Fibroblast of villous mesenchyme (primary cell): Measurements from ENCODE around the gene CPNE7. TPM values are rescaled to one million over a fixed set of nuclear protein-coding genes. Genes with fewer than 3 reads are reported as not detected.

Experiments used
- DNase-seq: peaks from one replicate; pipeline ENCODE4 v3.0.0-alpha.2; 2010; ENCODE audit warnings: low read depth
- H3K4me3 ChIP-seq: 2 replicates; pipeline ENCODE4 v1.5.1; 2011; ENCODE audit warnings: low read depth, mild to moderate bottlenecking, low read length
- total RNA-seq: library from RNA; depleted of rRNA; stranded (reverse); fragments of >200 nt; gene quantifications from 2 replicates; pipeline ENCODE4 v1.2.3, GENCODE V29; 2012
- TF ChIP-seq, protein P1 (sequence below): IDR thresholded peaks from 2 replicates; pipeline ENCODE4 v1.5.1; 2012; ENCODE audit warnings: low read depth, mild to moderate bottlenecking, low read length; ENCODE audit not compliant: insufficient read depth

Gene CPNE7
- total RNA-seq, 1 donor, result 9.5 TPM

DNA sequence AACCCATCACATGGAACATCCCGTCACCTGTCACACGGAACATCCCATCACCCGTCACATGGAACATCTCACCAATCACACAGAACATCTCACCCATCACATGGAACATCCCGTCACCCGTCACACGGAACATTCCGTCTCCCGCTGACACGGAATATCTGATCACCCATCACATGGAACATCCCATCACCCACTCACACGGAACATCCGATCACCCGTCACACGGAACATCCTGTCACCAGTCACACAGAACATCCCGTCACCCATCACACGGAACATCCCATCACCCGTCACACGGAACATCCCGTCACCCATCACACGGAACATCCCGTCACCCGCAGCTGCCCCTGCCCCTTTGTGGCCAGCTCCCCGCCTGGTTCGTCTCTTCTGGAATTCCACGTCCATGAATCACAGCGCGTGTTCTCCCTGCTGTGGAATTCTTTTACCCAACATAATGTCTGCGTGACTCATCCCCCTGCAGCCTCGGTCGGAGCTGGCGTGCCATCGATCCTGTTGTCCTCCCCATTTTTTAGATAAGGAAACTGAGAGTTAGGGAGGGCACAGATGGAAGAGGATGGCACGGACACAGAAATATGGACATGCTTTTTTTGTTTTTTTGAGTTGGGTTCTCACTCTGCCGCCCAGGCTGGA is 5.6 kb downstream of the CPNE7 start:
- TF ChIP-seq, protein P1, sequence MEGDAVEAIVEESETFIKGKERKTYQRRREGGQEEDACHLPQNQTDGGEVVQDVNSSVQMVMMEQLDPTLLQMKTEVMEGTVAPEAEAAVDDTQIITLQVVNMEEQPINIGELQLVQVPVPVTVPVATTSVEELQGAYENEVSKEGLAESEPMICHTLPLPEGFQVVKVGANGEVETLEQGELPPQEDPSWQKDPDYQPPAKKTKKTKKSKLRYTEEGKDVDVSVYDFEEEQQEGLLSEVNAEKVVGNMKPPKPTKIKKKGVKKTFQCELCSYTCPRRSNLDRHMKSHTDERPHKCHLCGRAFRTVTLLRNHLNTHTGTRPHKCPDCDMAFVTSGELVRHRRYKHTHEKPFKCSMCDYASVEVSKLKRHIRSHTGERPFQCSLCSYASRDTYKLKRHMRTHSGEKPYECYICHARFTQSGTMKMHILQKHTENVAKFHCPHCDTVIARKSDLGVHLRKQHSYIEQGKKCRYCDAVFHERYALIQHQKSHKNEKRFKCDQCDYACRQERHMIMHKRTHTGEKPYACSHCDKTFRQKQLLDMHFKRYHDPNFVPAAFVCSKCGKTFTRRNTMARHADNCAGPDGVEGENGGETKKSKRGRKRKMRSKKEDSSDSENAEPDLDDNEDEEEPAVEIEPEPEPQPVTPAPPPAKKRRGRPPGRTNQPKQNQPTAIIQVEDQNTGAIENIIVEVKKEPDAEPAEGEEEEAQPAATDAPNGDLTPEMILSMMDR, result no peak
- H3K4me3 ChIP-seq, result no peak overlapping the region
- DNase-seq, result peak; percentile 99

DNA sequence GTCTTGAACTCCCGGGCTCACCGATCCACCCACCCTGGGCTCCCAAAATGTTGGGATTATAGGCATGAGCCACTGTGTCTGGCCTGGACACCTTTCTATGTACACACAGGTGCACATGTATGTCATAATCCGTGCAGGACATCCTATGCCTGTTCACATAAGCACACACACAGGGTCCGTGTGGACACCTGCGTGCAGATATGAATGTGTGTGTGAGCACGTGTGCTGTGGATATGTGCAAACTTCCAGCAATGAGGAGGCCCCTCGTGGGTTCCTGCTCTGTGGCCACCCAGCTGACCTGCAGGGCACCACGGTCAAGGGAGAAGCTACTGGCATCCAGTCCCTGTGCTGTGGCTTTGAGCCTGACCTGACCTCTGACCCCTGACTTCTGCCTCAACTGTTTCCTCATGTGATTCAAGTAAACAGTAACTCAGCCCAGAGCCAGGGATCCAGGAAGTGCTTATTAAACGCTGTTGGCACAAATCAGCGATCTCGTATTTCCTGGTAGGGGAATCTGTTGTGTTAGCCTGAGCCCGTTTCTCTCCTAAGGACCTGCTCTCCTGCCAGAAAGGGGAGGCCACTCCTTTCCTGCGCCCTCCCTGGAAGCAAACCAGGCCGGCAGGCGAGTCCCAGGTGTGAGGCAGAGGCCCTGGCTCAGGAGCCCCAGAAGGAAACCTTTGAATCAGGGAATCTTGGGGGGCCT is 6.5 kb downstream of the CPNE7 start:
- H3K4me3 ChIP-seq, result no peak overlapping the region
- peak; percentile 88 for DNase-seq
- TF ChIP-seq, protein P1, result no peak

DNA sequence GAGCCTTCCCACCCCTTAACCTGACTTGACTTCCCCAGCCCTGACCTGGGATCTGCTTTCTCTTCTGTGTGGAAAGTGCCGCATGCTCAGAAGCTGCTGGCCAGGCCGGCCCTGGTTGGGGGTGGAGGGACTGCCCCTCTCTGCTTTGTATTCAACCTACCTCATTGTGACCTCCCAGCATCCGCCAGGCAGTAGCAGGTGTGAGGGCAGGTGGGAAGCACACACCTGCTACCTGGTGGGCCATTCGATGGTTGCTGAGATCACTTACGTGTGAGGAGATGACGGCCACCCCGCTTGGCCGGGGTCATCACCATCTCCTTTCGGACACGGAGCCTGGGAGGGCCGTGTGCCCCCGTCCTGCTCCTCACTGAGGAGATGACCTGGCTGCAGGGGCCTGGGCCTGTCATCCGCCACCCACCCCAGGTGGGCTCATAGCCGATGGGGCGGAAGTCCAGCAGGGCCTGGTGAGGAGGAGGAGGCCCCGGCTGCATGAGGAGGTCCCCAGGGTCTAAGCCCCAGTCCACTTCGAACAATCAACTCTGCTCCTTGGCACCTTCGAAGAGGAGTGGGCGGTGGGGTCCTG is 7.1 kb downstream of the CPNE7 start:
- H3K4me3 ChIP-seq, result no peak overlapping the region
- no peak for DNase-seq
- TF ChIP-seq, protein P1, result no peak

DNA sequence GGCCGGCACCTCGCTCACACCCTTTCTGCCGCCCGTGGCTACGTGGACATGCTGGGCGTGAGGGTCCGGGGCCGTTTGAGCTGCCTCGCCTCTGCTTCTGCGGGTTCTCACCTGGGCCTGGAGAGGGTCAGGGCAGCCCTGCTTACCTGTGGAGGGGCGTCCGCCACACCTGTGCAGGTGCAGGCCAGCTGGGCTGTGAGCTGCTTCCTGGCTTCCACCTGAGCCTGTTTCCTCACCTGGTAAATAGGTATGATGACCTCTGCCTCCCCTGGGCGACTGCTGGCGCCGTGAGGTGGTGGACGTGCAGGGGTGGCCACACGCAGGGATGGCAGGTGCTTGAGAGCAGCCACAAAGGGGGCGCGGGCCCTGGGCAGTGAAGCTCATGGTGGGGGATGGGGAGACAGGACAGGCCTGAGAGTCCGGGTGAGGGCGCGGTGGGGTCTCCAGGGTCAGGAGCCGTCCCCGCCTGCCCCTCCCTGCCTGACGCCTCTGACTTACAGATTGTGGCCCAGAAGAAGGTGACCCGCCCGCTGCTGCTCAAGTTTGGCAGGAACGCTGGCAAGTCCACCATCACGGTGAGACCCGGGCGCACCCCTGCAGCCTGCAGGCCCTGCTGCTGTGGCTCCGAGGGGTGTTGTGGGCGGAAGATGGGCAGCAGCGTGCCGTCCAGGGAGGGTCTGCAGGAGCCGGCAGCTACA is 7.8 kb downstream of the CPNE7 start:
- no peak for DNase-seq
- H3K4me3 ChIP-seq, result no peak overlapping the region
- TF ChIP-seq, protein P1, result no peak

DNA sequence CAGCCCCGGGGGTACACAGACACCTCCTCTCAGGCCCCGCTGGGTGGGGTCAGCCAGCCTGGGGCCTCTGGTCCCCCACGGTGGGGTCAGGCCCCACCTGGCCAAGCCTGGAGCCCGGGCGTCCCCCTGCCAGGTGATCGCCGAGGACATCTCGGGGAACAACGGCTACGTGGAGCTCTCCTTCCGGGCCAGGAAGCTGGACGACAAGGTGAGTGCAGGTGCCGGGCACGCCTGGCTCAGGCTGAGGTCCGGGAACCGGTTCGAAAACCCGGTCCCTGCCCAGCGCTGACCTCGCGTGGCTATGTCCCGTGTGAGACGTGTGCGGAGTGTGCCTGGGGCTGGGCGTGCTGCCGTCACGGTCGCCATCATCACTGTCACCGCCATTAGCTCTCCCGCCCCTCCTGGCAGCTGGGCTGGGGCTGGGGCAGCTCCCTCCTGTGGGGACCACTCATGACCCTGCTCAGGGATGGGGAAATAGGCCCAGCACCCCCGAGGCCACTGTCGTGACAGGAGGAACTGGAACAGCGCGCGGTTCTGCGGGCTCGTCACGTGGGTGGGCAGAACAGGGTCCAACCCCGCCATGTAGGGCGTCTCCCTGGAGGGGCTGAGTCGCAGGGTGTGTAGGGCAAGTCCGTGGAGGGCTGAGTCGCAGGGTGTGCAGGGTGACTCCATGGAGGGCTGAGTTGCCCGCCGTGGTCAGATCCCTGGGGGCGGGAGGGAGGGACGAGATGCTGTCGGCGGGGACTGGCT is 8.5 kb downstream of the CPNE7 start:
- no peak overlapping the region for H3K4me3 ChIP-seq
- no peak for DNase-seq
- TF ChIP-seq, protein P1, result no peak
